Measurements from ENCODE around the gene CABLES2. TPM values are rescaled to one million over a fixed set of nuclear protein-coding genes. Genes with fewer than 3 reads are reported as not detected.

CABLES2 gene
- total RNA-seq, 1 donor from 2014 or later, result 9.3 TPM

- Mint-ChIP-seq H3K9me3 (ENCODE audit: unreplicated experiment) (no peaks in the 10 kb centered on the region), H3K27ac (ENCODE audit: unreplicated experiment) (no peak overlapping the region), H3K36me3 (ENCODE audit: low read depth, unreplicated experiment) (peaks cover 4% of the 10 kb centered on the region), H3K27me3 (ENCODE audit: unreplicated experiment) (peaks cover 19% of the 10 kb centered on the region), H3K4me3 (ENCODE audit: unreplicated experiment) (no peak overlapping the region), H3K4me1 (ENCODE audit: unreplicated experiment) (no peaks in the 10 kb centered on the region)
- DNase-seq (ENCODE audit: low spot score), result no peak
- TF ChIP-seq CTCF (IDR thresholded peaks at IDR 0.05; ENCODE audit: unreplicated experiment), result no peak
Measured at GRCh38 chr20:62422636-62423325, 15.7 kb upstream of the CABLES2 start.

- Mint-ChIP-seq H3K27ac (ENCODE audit: unreplicated experiment) (no peak overlapping the region), H3K4me3 (ENCODE audit: unreplicated experiment) (no peak overlapping the region), H3K4me1 (ENCODE audit: unreplicated experiment) (no peaks in the 10 kb centered on the region), H3K27me3 (ENCODE audit: unreplicated experiment) (peaks cover 18% of the 10 kb centered on the region), H3K9me3 (ENCODE audit: unreplicated experiment) (no peaks in the 10 kb centered on the region), H3K36me3 (ENCODE audit: low read depth, unreplicated experiment) (peaks cover 4% of the 10 kb centered on the region)
- no peak for TF ChIP-seq CTCF (IDR thresholded peaks at IDR 0.05; ENCODE audit: unreplicated experiment)
- DNase-seq (ENCODE audit: low spot score), result no peak
Measured at GRCh38 chr20:62421716-62421990, 14.6 kb upstream of the CABLES2 start.

- DNase-seq (ENCODE audit: low spot score), result no peak
- TF ChIP-seq CTCF (IDR thresholded peaks at IDR 0.05; ENCODE audit: unreplicated experiment), result no peak
- Mint-ChIP-seq H3K27ac (ENCODE audit: unreplicated experiment) (no peak overlapping the region), H3K27me3 (ENCODE audit: unreplicated experiment) (peaks cover 15% of the 10 kb centered on the region), H3K9me3 (ENCODE audit: unreplicated experiment) (no peaks in the 10 kb centered on the region), H3K4me1 (ENCODE audit: unreplicated experiment) (no peaks in the 10 kb centered on the region), H3K36me3 (ENCODE audit: low read depth, unreplicated experiment) (peaks cover 4% of the 10 kb centered on the region), H3K4me3 (ENCODE audit: unreplicated experiment) (no peak overlapping the region)
Measured at GRCh38 chr20:62420846-62421715, 14.0 kb upstream of the CABLES2 start.

- no peak for TF ChIP-seq CTCF (IDR thresholded peaks at IDR 0.05; ENCODE audit: unreplicated experiment)
- no peak for DNase-seq (ENCODE audit: low spot score)
- Mint-ChIP-seq H3K4me3 (ENCODE audit: unreplicated experiment) (no peak overlapping the region), H3K36me3 (ENCODE audit: low read depth, unreplicated experiment) (peaks cover 4% of the 10 kb centered on the region), H3K4me1 (ENCODE audit: unreplicated experiment) (no peaks in the 10 kb centered on the region), H3K9me3 (ENCODE audit: unreplicated experiment) (no peaks in the 10 kb centered on the region), H3K27me3 (ENCODE audit: unreplicated experiment) (peaks cover 10% of the 10 kb centered on the region), H3K27ac (ENCODE audit: unreplicated experiment) (no peak overlapping the region)
Measured at GRCh38 chr20:62419759-62420158, 12.7 kb upstream of the CABLES2 start.
